ENCODE data around the gene FOXC2.

Gene FOXC2

GRCh38 chr16:86554917-86555703 is 11.5 kb upstream of the FOXC2 start, which contains the start of gene MTHFSD:
Gene MTHFSD, minus strand, starts transcription at chr16:86555235. Its CDS starts 51 bp downstream, at chr16:86555184.
- H3K27ac ChIP-seq = peak within 1 kb of the TSS; percentile 55
- H3K27me3 ChIP-seq (ENCODE audit: insufficient read depth, low read depth, severe bottlenecking) = no peaks in the 10 kb centered on the region
- DNase-seq = peak; percentile 82
- peak within 1 kb of the TSS; percentile 66 for H3K4me3 ChIP-seq (ENCODE audit: low read depth, low read length)
- TF ChIP-seq CTCF (IDR thresholded peaks at IDR 0.05; ENCODE audit: low read depth, low read length) = no peak
- no peaks in the 10 kb centered on the region for H3K9me3 ChIP-seq (ENCODE audit: severe bottlenecking)
- H3K36me3 ChIP-seq = no peaks in the 10 kb centered on the region

GRCh38 chr16:86555704-86556075 is 10.9 kb upstream of the FOXC2 start:
- TF ChIP-seq CTCF (IDR thresholded peaks at IDR 0.05; ENCODE audit: low read depth, low read length) = no peak
- Histone ChIP-seq H3K9me3 (ENCODE audit: severe bottlenecking) (no peaks in the 10 kb centered on the region), H3K4me3 (ENCODE audit: low read depth, low read length) (peak overlapping the region; percentile 66), H3K27me3 (ENCODE audit: insufficient read depth, low read depth, severe bottlenecking) (no peaks in the 10 kb centered on the region), H3K27ac (no peak overlapping the region; the same call in 1 of the 2 replicates), H3K36me3 (no peaks in the 10 kb centered on the region)
- no peak for DNase-seq

GRCh38 chr16:86556576-86556975 is 10.1 kb upstream of the FOXC2 start:
- Histone ChIP-seq H3K9me3 (ENCODE audit: severe bottlenecking) (no peaks in the 10 kb centered on the region), H3K36me3 (no peaks in the 10 kb centered on the region), H3K27ac (no peak overlapping the region), H3K27me3 (ENCODE audit: insufficient read depth, low read depth, severe bottlenecking) (no peaks in the 10 kb centered on the region), H3K4me3 (ENCODE audit: low read depth, low read length) (no peak overlapping the region)
- no peak for DNase-seq
- TF ChIP-seq CTCF (IDR thresholded peaks at IDR 0.05; ENCODE audit: low read depth, low read length) = no peak

GRCh38 chr16:86557587-86557986 is 9.0 kb upstream of the FOXC2 start:
- Histone ChIP-seq H3K9me3 (ENCODE audit: severe bottlenecking) (no peaks in the 10 kb centered on the region), H3K36me3 (no peaks in the 10 kb centered on the region), H3K27ac (no peak overlapping the region), H3K4me3 (ENCODE audit: low read depth, low read length) (no peak overlapping the region), H3K27me3 (ENCODE audit: insufficient read depth, low read depth, severe bottlenecking) (no peaks in the 10 kb centered on the region)
- DNase-seq = no peak
- no peak for TF ChIP-seq CTCF (IDR thresholded peaks at IDR 0.05; ENCODE audit: low read depth, low read length)

- Histone ChIP-seq H3K27ac (no peak overlapping the region), H3K36me3 (no peaks in the 10 kb centered on the region), H3K4me3 (ENCODE audit: low read depth, low read length) (no peak overlapping the region), H3K9me3 (ENCODE audit: severe bottlenecking) (no peaks in the 10 kb centered on the region), H3K27me3 (ENCODE audit: insufficient read depth, low read depth, severe bottlenecking) (no peaks in the 10 kb centered on the region)
- no peak for DNase-seq
- no peak for TF ChIP-seq CTCF (IDR thresholded peaks at IDR 0.05; ENCODE audit: low read depth, low read length)
Measured at GRCh38 chr16:86558355-86559193, 8.1 kb upstream of the FOXC2 start.

Measured in WERI-Rb-1 (cell line).